Tibial artery (tissue), 4 donors: Measurements from ENCODE around the gene AHCYL2.

ENCODE experiments used
- DNase-seq, 2 donors: peaks; one replicate each; pipeline ENCODE4 v3.0.0-alpha.2; 2019
- H3K27ac ChIP-seq, 2 donors: fragments of 200-600 bp; sonication (generic) in 1 of 2; 1 replicate in 1 of 2; 2 replicates in 1 of 2; pipeline ENCODE4 v1.5.1; 2018 to 2019; ENCODE audit warnings: mild to moderate bottlenecking in 1 of 2
- H3K27me3 ChIP-seq, 2 donors: fragments of 200-600 bp; sonication (generic) in 1 of 2; one replicate each; pipeline versions ENCODE4 v1.5.1 to v1.6.0; 2016 to 2019
- H3K36me3 ChIP-seq, 3 donors: fragments of 200-600 bp; sonication (generic) in 2 of 3; one replicate each; pipeline ENCODE4 v1.5.1; 2016 to 2019; ENCODE audit warnings: mild to moderate bottlenecking in 2 of 3
- H3K4me1 ChIP-seq, 4 donors: fragments of 200-600 bp; sonication (generic) in 2 of 4; 1 replicate in 3 of 4; 2 replicates in 1 of 4; pipeline ENCODE4 v1.5.1; 2016 to 2019
- H3K4me3 ChIP-seq, 2 donors: fragments of 200-600 bp; sonication (generic) in 1 of 2; 1 replicate in 1 of 2; 2 replicates in 1 of 2; pipeline ENCODE4 v1.5.1; 2018 to 2019; ENCODE audit warnings: mild to moderate bottlenecking in 2 of 2
- H3K9me3 ChIP-seq, 3 donors: fragments of 200-600 bp; sonication (generic) in 1 of 3; one replicate each; pipeline ENCODE4 v1.5.1; 2016 to 2019
- intact Hi-C: fragments of 100-400 bp; cut with DNase I; formaldehyde crosslinking; loops from one replicate; pipeline ENCODE4 v1.15.0; 2023; ENCODE audit warnings: low total_unique reads
- TF ChIP-seq, protein P1 (sequence below), 2 experiments: fragments of 200-600 bp in 1 of 2; fragments of 450-650 bp in 1 of 2; IDR thresholded peaks; one replicate each; pipeline ENCODE4 v1.5.1; 2017 to 2019; ENCODE audit warnings: antibody characterized with exemption in 2 of 2, mild to moderate bottlenecking in 1 of 2, moderate library complexity in 1 of 2

The AHCYL2 gene

DNA sequence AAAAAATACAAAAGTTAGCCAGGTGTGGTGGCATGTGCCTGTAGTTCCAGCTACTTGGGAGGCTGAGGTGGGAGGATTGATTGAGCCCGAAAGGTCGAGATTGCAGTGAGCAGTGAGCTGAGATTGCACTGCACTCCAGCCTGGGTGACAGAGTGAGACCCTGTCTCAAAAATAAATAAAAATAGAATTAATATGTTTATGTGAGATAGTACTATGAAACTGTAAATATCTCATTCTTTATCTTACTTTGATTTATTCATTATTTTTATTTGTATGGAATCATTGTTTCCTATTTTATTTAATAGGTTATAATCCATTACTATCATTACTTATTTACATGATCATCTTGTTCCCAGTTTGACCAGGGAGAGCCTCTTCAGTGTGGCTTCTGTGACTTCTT is 168.4 kb downstream of the AHCYL2 start:
- Histone ChIP-seq H3K36me3 (peaks cover 0 to 27% (median 6%) of the 10 kb centered on the region in 3 donors), H3K9me3 (no peaks in the 10 kb centered on the region), H3K4me1 (no peaks in the 10 kb centered on the region), H3K27ac (no peak overlapping the region), H3K4me3 (no peak overlapping the region), H3K27me3 (no peaks in the 10 kb centered on the region)
- intact Hi-C loops: no loop called here
- TF ChIP-seq, protein P1, sequence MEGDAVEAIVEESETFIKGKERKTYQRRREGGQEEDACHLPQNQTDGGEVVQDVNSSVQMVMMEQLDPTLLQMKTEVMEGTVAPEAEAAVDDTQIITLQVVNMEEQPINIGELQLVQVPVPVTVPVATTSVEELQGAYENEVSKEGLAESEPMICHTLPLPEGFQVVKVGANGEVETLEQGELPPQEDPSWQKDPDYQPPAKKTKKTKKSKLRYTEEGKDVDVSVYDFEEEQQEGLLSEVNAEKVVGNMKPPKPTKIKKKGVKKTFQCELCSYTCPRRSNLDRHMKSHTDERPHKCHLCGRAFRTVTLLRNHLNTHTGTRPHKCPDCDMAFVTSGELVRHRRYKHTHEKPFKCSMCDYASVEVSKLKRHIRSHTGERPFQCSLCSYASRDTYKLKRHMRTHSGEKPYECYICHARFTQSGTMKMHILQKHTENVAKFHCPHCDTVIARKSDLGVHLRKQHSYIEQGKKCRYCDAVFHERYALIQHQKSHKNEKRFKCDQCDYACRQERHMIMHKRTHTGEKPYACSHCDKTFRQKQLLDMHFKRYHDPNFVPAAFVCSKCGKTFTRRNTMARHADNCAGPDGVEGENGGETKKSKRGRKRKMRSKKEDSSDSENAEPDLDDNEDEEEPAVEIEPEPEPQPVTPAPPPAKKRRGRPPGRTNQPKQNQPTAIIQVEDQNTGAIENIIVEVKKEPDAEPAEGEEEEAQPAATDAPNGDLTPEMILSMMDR (IDR thresholded peaks at IDR 0.05): no peak
- no peak for DNase-seq

DNA sequence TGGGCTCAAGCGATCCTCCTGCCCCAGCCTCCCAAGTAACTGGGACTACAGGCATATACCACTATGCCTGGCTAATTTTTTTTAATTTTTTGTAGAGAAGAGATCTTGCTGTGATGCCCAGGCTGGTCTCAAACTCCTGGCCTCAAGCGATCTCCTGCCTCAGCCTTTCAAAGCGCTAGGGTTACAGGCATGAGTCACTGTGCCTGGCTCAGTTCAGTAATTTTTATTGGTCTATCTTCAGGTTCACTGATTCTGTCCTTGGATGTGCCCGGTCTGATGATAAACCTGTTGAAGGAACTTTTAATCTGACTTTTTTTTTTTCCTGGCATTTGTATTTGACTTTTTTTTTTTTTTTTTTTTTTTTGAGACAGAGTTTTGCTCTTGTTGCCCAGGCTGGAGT is 169.3 kb downstream of the AHCYL2 start:
- TF ChIP-seq, protein P1 (IDR thresholded peaks at IDR 0.05): no peak
- no peak overlapping the region for H3K4me3 ChIP-seq
- intact Hi-C loops: no loop called here
- no peaks in the 10 kb centered on the region for H3K27me3 ChIP-seq
- H3K4me1 ChIP-seq: no peaks in the 10 kb centered on the region
- H3K9me3 ChIP-seq: no peaks in the 10 kb centered on the region
- H3K36me3 ChIP-seq: peaks cover 0 to 27% (median 6%) of the 10 kb centered on the region in 3 donors
- H3K27ac ChIP-seq: no peak overlapping the region
- DNase-seq: no peak

DNA sequence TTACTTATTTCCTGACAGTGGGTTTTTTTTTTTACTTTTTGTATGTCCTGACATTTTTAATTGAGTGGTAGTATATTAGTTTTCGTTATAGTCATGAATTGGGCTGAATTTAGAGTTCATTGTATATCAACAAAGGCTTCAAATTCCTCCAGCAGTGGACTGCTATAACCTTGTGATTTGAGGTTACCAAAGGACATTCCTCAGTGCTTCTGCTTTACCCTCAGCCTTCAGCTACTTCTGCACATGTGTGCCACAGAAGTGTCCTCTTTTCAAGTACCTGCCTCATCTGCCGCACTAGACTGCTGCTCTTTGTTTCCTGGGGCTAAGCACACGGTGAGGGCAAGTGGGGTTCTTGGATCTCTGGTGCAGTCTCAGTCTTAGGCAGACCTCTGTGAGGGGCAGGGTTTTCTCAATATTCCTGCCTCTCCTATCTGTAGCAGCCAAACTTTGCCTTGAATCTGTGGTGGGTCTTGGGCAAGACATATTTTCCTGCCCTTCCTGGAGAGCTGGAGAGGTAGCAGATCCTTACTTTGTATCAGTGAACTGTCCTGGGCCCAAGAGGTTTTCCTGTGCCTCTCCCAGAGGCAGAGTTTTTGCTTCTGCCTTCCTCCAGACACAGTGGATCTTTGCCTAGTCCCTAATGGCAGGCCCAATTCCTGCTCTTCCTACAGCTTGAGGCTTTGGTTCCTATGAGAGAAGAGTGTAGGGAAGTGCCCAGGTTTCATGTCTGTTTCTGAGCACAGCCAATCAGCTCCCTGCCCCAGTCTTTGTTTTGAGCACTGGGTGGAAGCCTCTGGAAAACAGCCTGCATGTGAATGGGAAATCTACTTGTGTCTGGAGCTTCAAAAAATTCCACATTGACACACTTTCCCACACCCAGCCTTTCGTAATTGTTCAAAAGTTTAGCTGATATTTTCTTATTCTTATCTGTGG is 170.4 kb downstream of the AHCYL2 start:
- intact Hi-C loops: no loop called here
- H3K27ac ChIP-seq: no peak overlapping the region
- H3K9me3 ChIP-seq: no peaks in the 10 kb centered on the region
- TF ChIP-seq, protein P1 (IDR thresholded peaks at IDR 0.05): no peak
- H3K27me3 ChIP-seq: no peaks in the 10 kb centered on the region
- H3K4me3 ChIP-seq: no peak overlapping the region
- H3K4me1 ChIP-seq: no peaks in the 10 kb centered on the region
- DNase-seq: no peak
- peaks cover 0 to 24% (median 7%) of the 10 kb centered on the region in 3 donors for H3K36me3 ChIP-seq

DNA sequence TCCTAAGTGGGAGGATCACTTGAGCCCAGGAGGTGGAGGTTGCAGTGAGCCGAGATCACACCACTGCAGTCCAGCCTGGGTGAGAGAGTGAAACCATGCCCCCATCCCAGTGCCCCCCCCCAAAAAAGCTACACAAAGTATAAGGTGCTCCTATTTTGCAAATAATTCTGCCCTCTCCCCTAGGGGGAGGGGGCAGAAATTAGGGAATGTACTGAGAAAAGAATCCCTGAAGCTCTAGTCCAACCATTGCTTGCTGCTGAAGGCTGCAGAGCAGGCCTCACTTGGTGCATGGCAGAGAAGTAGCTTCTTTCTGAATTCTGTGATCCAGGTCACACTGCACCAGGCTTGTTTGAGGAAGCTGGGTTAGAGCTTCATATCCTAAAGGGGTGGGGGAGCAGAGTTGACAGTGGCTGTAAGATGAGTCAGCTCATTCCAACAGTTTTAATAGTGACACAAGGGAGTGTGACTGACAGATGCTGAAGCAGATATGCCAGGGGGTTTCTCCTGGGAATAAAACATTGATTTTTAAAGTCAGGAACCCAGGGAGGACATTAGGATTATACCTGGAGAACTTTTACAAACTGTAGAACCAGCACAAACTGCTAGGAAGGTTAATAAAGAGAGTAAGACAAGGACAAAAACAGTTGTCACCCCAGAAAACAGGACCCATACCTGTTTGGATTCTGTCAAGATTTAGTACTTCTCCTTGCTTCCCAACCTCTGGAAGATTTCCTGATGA is 176.6 kb downstream of the AHCYL2 start:
- Histone ChIP-seq H3K9me3 (no peaks in the 10 kb centered on the region), H3K27me3 (no peaks in the 10 kb centered on the region), H3K4me1 (no peaks in the 10 kb centered on the region), H3K36me3 (peaks cover 9 to 33% (median 10%) of the 10 kb centered on the region in 3 donors), H3K27ac (no peak overlapping the region), H3K4me3 (no peak overlapping the region)
- intact Hi-C loops: no loop called here
- TF ChIP-seq, protein P1 (IDR thresholded peaks at IDR 0.05): no peak
- DNase-seq: no peak

DNA sequence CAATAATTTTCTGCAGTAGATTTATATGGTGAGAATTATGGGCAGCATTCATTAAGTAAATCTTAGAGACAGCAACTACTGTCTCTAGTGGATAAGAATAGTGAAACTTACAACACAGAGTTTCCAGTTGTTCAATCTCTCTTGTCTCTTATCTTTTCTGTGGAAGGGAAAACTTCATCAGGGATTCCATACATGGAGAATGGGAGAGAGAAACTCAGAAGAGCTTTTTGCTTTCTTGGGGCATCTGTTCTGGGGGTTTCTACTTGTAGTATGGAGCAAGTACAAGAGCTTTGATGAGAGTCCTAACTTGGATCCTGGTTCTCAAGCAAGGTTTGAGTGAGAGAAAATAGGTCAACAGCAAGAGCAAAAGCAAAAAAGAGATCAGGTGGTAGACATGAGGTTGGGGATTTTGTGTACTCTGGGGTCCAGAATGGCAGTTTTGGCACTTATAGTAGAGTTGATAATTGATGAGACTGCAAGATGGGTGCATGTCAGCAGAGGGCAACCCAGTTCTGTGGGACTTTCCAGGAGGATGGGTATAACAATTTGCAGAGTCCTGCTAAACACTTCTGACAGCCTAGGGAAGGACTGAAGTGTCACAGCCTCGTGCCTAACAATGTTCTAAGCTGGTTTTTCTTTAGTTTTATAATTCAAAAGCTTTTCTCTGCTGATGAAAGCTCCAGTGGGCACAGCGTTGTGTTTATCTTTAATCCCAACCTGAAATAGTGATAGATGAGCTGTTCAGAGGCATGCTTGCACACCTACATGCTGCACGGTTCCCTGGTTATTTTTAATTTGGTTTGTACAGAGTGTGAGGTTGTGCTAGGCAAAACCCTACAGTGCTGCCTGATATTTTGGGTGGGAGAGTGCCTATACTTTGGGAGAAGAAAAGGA is 177.4 kb downstream of the AHCYL2 start:
- no peak overlapping the region for H3K4me3 ChIP-seq
- no peaks in the 10 kb centered on the region for H3K27me3 ChIP-seq
- H3K4me1 ChIP-seq: no peaks in the 10 kb centered on the region
- H3K36me3 ChIP-seq: peaks cover 10 to 40% (median 13%) of the 10 kb centered on the region in 3 donors
- DNase-seq: no peak
- intact Hi-C loops: no loop called here
- TF ChIP-seq, protein P1 (IDR thresholded peaks at IDR 0.05): no peak
- H3K27ac ChIP-seq: no peak overlapping the region
- no peaks in the 10 kb centered on the region for H3K9me3 ChIP-seq
